ENCODE data around the gene ZSCAN25.
"Not testable (repeated sequence)": the region's sequence is repeated elsewhere in the genome, so short reads cannot be mapped to it uniquely, and the experiment has no call there.

Gene ZSCAN25

GRCh38 chr7:99618726-99619125 is 2.0 kb downstream of the ZSCAN25 start:
- DNase-seq, result no peak

- no peak for DNase-seq
These were observed 2.9 kb downstream of the ZSCAN25 start for GRCh38 chr7:99619571-99620130.

GRCh38 chr7:99621271-99621670 is 4.5 kb downstream of the ZSCAN25 start:
- no peak for DNase-seq

- no peak for DNase-seq
These were observed 5.8 kb downstream of the ZSCAN25 start for GRCh38 chr7:99622596-99622995.

- no peak for DNase-seq
These were observed 6.4 kb downstream of the ZSCAN25 start for GRCh38 chr7:99623091-99623693.

- DNase-seq, result peak; percentile 24
These were observed 7.1 kb downstream of the ZSCAN25 start for GRCh38 chr7:99623702-99624447.

GRCh38 chr7:99624484-99624883 is 7.7 kb downstream of the ZSCAN25 start:
- DNase-seq, result peak; percentile 54

GRCh38 chr7:99625321-99625720 is 8.6 kb downstream of the ZSCAN25 start:
- no peak for DNase-seq

GRCh38 chr7:99625961-99626360 is 9.2 kb downstream of the ZSCAN25 start:
- no peak for DNase-seq

- no peak for DNase-seq
These were observed 9.9 kb downstream of the ZSCAN25 start for GRCh38 chr7:99626661-99627060.

- no peak for DNase-seq
These were observed 10.8 kb downstream of the ZSCAN25 start for GRCh38 chr7:99627513-99627912.

GRCh38 chr7:99628471-99629465 is 12.0 kb downstream of the ZSCAN25 start:
- no peak for DNase-seq

- no peak for DNase-seq
These were observed 12.9 kb downstream of the ZSCAN25 start for GRCh38 chr7:99629643-99630042.

GRCh38 chr7:99631295-99632109 is 14.8 kb downstream of the ZSCAN25 start:
- DNase-seq, result no peak

- DNase-seq, result not testable (repeated sequence)
These were observed 20.7 kb downstream of the ZSCAN25 start for GRCh38 chr7:99637414-99637813.

GRCh38 chr7:99638731-99639130 is 22.0 kb downstream of the ZSCAN25 start:
- no peak for DNase-seq

- DNase-seq, result no peak
These were observed 22.5 kb downstream of the ZSCAN25 start for GRCh38 chr7:99639267-99639666.

GRCh38 chr7:99642027-99642426 is 25.3 kb downstream of the ZSCAN25 start:
- no peak for DNase-seq

- no peak for DNase-seq
These were observed 26.7 kb downstream of the ZSCAN25 start for GRCh38 chr7:99643464-99643863.

GRCh38 chr7:99644431-99644830 is 27.7 kb downstream of the ZSCAN25 start:
- DNase-seq, result no peak

- DNase-seq, result no peak
These were observed 28.8 kb downstream of the ZSCAN25 start for GRCh38 chr7:99645590-99645989.

- DNase-seq, result no peak
These were observed 32.1 kb downstream of the ZSCAN25 start for GRCh38 chr7:99648843-99649242.
